NCI-H2196 treated with DMSO at 0.1 percent for 48 hours (cell line): Measurements from ENCODE around the gene LRBA.

Experiments used
- DNase-seq: peaks from one replicate; lab custom pipeline; 2025; ENCODE audit not compliant: unreplicated experiment; lab: John Stamatoyannopoulos, UW

The LRBA gene

DNA sequence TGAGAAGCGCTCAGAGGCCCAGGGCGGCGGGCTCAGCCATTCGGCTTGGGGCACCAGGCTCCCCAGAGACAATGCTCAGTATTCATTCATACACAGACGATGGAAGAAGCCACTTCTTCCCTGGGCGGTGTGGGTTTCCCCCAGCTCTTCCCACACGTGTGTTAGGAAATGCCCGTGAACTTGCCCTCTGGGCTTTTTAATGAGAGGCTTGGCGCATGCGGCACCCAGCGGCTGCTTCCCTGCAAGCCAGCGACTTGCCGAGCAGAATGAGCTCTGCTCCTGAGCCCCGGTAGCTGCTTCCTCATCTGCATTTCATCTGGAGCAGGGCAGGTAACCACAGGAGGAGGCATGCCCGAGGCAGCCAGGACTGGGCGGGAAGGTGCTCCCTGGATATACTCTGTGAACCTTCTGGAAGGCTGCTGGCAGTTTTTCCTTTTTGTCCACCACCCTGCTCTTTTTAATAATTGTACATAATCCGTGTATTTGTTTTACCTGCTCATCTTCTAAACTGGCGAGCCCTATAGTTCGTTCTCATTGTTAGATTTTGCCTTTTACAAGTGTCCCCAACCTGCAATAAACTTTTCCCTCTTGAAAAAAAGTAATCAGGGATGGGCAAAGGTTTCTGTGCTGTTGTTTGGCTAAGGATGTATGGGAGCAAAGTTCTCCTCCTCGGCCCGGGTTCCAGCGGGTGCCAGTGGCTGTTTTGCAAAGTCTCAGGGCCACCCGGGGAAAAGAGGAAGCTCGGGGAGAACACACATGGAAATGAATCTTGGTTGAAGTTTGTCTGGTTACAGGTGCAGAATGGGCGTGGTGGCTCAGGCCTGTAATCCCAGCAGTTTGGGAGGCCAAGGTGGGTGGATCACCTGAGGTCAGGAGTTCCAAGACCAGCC is 758.0 kb downstream of the LRBA start:
- DNase-seq = no peak

GRCh38 chr4:150256225-150256620 is 758.9 kb downstream of the LRBA start:
- DNase-seq = no peak

- no peak for DNase-seq
These were observed 759.4 kb downstream of the LRBA start for GRCh38 chr4:150255610-150256224.

GRCh38 chr4:150253965-150254630 is 761.0 kb downstream of the LRBA start:
- no peak for DNase-seq

- no peak for DNase-seq
These were observed 761.7 kb downstream of the LRBA start for GRCh38 chr4:150253416-150253815.

- DNase-seq = no peak
These were observed 762.3 kb downstream of the LRBA start for GRCh38 chr4:150252741-150253140.

DNA sequence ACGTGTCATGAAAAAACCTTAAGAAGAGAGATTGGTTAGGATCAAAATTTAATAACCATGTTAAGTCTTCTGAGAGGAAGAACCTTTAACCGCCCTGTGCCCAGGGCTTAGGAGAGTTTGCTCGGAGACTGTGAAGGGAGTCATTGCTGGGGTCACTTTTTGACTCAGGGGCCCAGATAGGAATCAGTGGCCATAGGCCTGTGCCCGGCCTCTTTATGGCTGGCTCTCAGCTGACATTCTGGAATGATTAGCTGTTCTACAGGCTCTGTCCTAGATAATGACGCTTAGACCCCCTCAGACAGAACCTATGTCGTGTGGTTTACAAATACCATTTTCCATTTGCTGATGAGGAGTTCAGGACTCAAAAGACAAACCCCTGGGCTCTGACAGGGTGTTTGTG is 762.8 kb downstream of the LRBA start:
- no peak for DNase-seq

GRCh38 chr4:150251752-150252190 is 763.3 kb downstream of the LRBA start:
- no peak for DNase-seq

DNA sequence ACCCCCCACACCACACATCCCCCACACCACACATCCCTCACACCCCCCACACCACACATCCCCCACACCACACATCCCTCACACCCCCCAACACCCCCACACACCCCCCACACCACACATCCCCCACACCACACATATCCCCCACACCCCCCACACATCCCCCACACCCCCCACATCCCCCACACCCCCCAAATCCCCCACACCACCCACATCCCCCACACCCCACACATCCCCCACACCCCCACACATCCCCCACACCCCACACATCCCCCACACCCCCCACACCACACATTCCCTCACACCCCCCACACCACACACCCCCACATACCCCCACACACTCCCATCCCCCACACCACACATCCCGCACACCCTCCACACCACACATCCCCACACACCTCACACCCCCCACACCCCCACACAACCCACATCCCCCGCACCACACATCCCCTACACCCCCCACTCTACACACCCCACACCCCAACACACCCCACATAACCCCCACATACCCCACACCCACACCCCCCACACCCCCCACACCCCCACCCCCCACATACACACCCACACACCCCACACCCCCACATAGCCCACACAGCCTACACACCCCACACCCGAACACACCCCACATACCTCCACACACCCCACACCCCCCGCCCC is 764.0 kb downstream of the LRBA start:
- no peak for DNase-seq

DNA sequence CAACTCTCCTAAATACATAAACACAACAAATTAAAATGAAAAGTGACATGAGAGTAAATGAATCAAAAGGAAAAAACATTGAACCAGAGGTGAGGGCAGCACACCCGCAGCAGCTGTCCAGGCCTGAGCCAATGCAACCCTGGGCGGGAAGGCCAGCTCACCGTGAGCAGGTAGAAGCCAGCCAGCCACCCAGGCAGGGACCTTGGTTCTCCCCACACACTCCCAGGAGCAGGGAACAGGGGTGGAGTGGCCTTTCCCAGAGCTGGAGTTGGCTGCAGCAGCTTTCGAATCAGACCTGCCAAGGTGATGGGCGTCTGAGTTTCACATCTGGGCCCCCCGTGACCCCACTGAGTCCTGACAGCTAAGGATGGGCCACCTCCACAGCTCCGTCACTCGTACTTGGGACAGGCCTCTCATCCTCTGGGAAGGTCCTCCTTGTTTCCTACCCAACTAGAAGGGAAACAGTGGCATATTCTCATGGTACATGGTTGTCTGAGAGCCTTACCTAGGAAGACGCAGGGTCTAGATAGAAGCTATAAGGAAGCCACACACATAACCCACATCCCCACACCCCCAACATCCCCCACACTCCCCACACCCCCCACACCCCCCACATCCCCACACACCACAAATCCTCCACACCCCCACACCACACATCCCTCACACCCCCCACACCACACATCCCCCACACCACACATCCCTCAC is 764.6 kb downstream of the LRBA start:
- DNase-seq = no peak

DNA sequence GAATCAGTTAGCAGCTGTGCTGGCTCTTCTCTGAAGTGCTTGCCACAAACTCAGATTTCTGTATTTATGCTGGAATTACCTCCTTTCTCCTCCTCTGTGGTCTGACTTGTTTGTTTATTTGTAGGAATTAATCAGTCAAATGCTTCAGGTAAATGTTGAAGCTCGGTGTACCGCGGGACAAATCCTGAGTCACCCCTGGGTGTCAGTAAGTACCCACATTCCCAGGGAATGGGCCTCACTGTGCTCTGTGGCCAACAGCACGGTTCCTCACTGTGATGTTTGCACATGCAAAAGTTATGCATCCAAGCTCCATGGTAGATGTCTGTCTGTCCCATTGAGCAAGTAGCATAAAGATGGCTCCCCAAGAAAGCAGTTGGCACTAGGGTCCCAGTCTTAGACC is 766.9 kb downstream of the LRBA start:
- DNase-seq = no peak

DNA sequence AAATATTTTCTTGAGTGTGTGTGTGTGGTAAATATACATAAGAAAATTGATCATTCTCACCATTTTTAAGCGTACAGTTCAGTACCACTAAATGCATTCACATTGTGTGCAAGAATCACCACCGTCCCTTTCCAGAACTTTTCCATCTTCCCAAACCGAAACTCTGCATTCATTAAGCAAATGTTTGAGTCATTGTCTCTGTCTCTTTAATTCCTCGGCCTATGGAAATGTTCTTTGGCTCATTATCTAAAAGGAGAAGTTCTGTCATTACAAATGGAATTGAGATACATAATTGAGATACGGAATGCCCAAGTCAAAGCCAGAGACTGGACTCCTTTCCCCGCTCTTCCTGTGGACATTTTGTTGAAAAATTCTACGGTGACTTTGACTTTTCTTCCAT is 767.9 kb downstream of the LRBA start:
- no peak for DNase-seq

- no peak for DNase-seq
These were observed 770.5 kb downstream of the LRBA start for GRCh38 chr4:150244600-150244999.

GRCh38 chr4:150243932-150244331 is 771.2 kb downstream of the LRBA start:
- DNase-seq = no peak

DNA sequence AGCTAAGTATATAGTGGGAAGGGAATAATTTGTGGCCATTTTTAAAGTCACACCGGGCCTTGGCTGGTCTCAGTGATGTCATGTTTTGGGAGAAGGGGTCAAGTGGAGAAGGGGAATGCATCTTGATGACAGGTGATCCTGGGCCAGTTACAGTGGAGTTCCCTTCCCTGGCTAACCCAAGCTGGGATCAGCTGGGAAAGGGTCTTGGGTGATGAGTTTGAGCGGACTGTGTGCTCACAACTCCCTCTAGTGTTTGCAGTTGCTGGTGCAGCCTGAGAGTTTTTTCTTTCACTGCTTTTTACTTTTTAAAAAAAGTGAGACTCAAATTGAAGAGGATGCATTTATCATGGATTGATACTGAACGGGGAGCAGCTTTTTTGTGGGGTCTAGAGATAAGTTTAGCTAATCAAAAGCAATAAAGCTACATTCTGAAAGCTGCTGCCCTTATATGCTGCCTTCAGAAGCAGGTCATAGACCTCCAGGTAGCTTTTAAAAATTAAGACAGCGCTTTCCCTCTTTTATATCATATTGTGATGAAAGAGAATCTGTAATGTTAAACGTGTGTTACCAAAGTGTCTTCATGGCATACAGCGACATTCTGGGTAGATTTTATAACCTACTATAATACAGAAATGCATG is 772.1 kb downstream of the LRBA start:
- no peak for DNase-seq

- DNase-seq = no peak
These were observed 775.1 kb downstream of the LRBA start for GRCh38 chr4:150240011-150240410.

GRCh38 chr4:150238591-150238990 is 776.5 kb downstream of the LRBA start:
- DNase-seq = no peak

DNA sequence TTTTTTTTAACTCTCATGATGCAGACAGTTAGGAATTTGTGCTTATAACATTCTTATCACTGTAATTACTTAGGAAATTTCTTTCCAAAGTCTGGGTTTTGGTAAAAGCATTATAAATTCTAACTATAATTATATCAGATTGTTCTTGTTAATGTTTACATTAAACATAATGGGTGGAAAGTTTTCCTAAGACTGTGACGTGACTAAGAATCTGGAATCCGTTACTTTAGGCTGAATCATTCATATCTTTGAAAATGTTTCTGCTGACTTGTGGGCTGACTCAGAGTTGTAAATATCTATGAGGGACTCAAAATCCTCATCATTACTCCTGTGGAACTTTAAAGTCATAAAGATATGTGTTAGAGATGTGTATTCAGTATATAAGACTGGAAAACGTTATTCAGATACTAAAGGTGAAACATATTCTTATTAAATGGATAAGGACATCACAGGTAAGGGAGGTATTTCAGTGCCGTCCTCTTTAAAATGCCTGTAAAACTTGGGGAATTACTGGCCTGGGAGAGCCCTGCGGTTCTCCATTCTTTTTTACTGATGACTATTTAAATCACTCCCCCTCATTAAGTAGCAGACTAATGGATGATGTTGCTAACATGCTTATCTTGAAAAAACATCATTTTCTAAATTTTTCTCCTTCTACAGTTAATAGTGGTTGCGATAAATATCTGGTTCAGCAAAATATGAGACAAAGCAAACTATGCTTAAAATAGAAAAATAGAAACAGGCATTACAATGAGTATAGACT is 777.8 kb downstream of the LRBA start:
- DNase-seq = no peak

GRCh38 chr4:150236626-150237025 is 778.5 kb downstream of the LRBA start:
- no peak for DNase-seq
